MCF 10A (cell line): Measurements from ENCODE around the gene TIMP3. TPM values are rescaled to one million over a fixed set of nuclear protein-coding genes. Genes with fewer than 3 reads are reported as not detected.
"Not testable (repeated sequence)": the region's sequence is repeated elsewhere in the genome, so short reads cannot be mapped to it uniquely, and the experiment has no call there.

Source experiments
- BruUV-seq: library from RNA; stranded (reverse); fragments of 400-500 nt; replicated peaks from 2 replicates; lab custom pipeline; 2021; lab: Mats Ljungman, UMichigan
- CTCF ChIA-PET: fragments of 300-600 bp; sonication (Branson Sonifier 250); formaldehyde crosslinking; extraction: SDS; loops from one replicate; lab custom pipeline; 2021; ENCODE audit warnings: antibody characterized with exemption, inconsistent platforms; lab: Yijun Ruan, JAX
- POLR2A ChIA-PET: fragments of 300-600, 350-650 bp; sonication (Branson Sonifier 250); formaldehyde crosslinking; extraction: SDS; loops from one replicate; lab custom pipeline; 2020; ENCODE audit warnings: antibody characterized with exemption, inconsistent platforms; lab: Yijun Ruan, JAX
- DNase-seq: peaks from one replicate; pipeline ENCODE4 v3.0.0-alpha.2; 2018; ENCODE audit not compliant: unreplicated experiment
- H3K27ac Mint-ChIP-seq: one replicate; pipeline ENCODE4 v1.8.0; 2022; ENCODE audit warnings: mild to moderate bottlenecking, low read depth, mixed read lengths; ENCODE audit not compliant: unreplicated experiment
- H3K27me3 Mint-ChIP-seq: one replicate; pipeline ENCODE4 v1.8.0; 2022; ENCODE audit warnings: mixed read lengths; ENCODE audit not compliant: insufficient read depth, unreplicated experiment
- H3K36me3 Mint-ChIP-seq: one replicate; pipeline ENCODE4 v1.8.0; 2022; ENCODE audit warnings: mild to moderate bottlenecking, moderate library complexity, mixed read lengths; ENCODE audit not compliant: insufficient read depth, unreplicated experiment
- H3K4me1 Mint-ChIP-seq: one replicate; pipeline ENCODE4 v1.8.0; 2022; ENCODE audit warnings: mixed read lengths; ENCODE audit not compliant: insufficient read depth, unreplicated experiment
- H3K4me3 Mint-ChIP-seq: one replicate; pipeline ENCODE4 v1.8.0; 2022; ENCODE audit warnings: mild to moderate bottlenecking, moderate library complexity, mixed read lengths; ENCODE audit not compliant: unreplicated experiment
- H3K9me3 Mint-ChIP-seq: one replicate; pipeline ENCODE4 v1.8.0; 2022; ENCODE audit warnings: mixed read lengths; ENCODE audit not compliant: unreplicated experiment
- intact Hi-C: fragments of 100-400 bp; cut with micrococcal nuclease; formaldehyde crosslinking; loops from 2 replicates; pipeline ENCODE4 v1.14.1; 2022
- total RNA-seq: library from RNA; stranded (reverse); gene quantifications from 2 replicates; pipeline ENCODE4 v1.2.3, GENCODE V29; 2022
- TF ChIP-seq, protein P1 (sequence below): fragments of 200-600 bp; IDR thresholded peaks from one replicate; pipeline ENCODE4 v1.8.0; 2022; ENCODE audit warnings: antibody characterized with exemption, mild to moderate bottlenecking; ENCODE audit not compliant: unreplicated experiment

The TIMP3 gene
- total RNA-seq, 1 experiment from 2014 or later: 50.6 TPM

DNA sequence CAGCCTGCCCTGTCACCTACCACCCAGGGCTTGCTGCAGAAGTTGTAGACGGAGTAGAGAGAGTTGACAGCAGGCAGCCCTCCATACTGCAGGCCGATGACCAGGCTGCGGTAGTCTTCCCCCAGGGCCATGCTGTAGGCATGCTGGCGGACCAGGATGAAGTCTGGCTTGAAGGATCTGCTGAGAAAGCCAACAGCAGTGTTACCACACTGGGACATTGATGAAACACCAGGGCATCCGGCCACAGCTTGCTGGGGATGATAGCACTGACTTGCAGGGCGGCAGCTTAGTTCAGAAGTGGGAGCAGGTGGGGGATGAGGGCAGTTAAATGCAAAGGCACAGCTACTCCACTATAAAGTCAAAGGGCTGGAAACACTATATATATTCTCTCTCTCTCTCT is 67.4 kb downstream of the TIMP3 start:
- ChIA-PET POLR2A (no interaction called here), CTCF (interaction anchor here (0.7 kb wide), 1 partner anchor 393 kb away, joined by 4 read pairs; no protein-coding TSS in a partner anchor)
- no peak overlapping the region for H3K27ac Mint-ChIP-seq
- intact Hi-C loops: no loop called here
- H3K9me3 Mint-ChIP-seq: no peaks in the 10 kb centered on the region
- no peaks in the 10 kb centered on the region for H3K4me1 Mint-ChIP-seq
- no peaks in the 10 kb centered on the region for H3K27me3 Mint-ChIP-seq
- DNase-seq: no peak
- no TSS peak for BruUV-seq
- peaks cover 13% of the 10 kb centered on the region for H3K36me3 Mint-ChIP-seq
- TF ChIP-seq, protein P1, sequence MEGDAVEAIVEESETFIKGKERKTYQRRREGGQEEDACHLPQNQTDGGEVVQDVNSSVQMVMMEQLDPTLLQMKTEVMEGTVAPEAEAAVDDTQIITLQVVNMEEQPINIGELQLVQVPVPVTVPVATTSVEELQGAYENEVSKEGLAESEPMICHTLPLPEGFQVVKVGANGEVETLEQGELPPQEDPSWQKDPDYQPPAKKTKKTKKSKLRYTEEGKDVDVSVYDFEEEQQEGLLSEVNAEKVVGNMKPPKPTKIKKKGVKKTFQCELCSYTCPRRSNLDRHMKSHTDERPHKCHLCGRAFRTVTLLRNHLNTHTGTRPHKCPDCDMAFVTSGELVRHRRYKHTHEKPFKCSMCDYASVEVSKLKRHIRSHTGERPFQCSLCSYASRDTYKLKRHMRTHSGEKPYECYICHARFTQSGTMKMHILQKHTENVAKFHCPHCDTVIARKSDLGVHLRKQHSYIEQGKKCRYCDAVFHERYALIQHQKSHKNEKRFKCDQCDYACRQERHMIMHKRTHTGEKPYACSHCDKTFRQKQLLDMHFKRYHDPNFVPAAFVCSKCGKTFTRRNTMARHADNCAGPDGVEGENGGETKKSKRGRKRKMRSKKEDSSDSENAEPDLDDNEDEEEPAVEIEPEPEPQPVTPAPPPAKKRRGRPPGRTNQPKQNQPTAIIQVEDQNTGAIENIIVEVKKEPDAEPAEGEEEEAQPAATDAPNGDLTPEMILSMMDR: no peak
- no peak overlapping the region for H3K4me3 Mint-ChIP-seq

DNA sequence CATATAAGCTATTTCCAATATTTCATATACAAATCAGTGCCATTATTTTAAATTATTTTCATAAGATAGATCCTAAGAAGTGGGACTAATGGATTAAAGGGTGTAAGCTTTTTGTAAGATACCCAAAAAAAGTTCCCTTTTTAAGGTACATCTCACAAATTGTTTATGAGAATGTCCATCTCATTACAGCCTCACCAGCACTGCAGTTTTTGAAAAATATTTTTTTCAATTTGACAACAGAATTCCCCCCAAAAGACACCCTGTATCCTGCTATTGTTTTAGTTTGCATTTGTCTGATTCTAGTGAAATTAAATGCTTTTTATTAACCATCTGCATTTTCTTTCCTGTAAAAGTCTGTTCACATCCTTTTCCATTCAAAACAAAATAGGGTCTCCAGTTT is 69.0 kb downstream of the TIMP3 start:
- H3K4me1 Mint-ChIP-seq: no peaks in the 10 kb centered on the region
- CTCF ChIA-PET: no interaction called here
- H3K4me3 Mint-ChIP-seq: no peak overlapping the region
- H3K27me3 Mint-ChIP-seq: no peaks in the 10 kb centered on the region
- H3K36me3 Mint-ChIP-seq: peaks cover 5% of the 10 kb centered on the region
- no peak for DNase-seq
- H3K27ac Mint-ChIP-seq: no peak overlapping the region
- TF ChIP-seq, protein P1: no peak
- intact Hi-C loops: no loop called here
- no peaks in the 10 kb centered on the region for H3K9me3 Mint-ChIP-seq
- BruUV-seq: no TSS peak
- POLR2A ChIA-PET: no interaction called here

DNA sequence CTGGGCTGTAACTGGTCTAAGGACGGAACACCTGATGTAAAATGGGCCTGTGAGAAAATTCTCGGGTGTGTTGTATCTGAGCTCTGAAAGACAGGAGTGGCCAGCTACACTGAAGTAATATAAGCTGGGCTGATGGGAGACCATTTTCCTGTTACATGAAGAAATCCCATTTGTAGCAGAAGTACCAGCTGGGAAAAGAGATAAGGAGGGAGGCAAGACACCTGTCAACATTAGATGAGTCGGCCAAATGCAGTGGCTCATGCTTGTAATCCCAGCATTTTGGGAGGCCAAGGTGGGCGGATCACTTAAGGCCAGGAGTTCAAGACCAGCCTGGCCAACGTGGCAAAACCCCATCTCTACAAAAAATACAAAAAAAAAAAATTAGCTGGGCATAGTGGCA is 72.1 kb downstream of the TIMP3 start:
- H3K9me3 Mint-ChIP-seq, H3K36me3 Mint-ChIP-seq, DNase-seq, H3K27ac Mint-ChIP-seq, H3K4me3 Mint-ChIP-seq, BruUV-seq, POLR2A ChIA-PET, H3K4me1 Mint-ChIP-seq, intact Hi-C loops, H3K27me3 Mint-ChIP-seq: not testable (repeated sequence)
- CTCF ChIA-PET: interaction anchor here (0.7 kb wide), 2 partner anchors 14 to 111 kb away, joined by 3 to 4 read pairs; no protein-coding TSS in a partner anchor

DNA sequence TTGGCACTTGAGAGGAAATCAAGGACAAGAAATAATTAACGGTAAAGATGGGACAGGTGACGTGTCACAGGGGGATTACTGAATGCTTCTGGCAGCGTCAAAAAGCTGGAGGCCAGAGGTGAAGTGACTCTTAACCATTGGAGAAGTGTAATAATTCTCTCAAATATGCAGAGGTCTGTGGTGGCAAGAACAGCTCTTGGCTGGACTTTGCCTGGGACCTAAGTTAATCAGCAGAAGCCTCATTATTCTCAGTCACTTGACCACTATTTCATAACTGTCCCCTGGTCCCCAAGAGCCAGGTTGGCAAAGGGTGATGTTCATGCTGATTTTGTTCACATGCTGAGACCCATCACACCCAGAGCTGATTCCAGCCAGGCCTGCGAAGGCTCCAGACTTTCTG is 72.9 kb downstream of the TIMP3 start:
- H3K4me3 Mint-ChIP-seq: no peak overlapping the region
- no TSS peak for BruUV-seq
- H3K9me3 Mint-ChIP-seq: no peaks in the 10 kb centered on the region
- peaks cover 5% of the 10 kb centered on the region for H3K36me3 Mint-ChIP-seq
- no peak overlapping the region for H3K27ac Mint-ChIP-seq
- H3K27me3 Mint-ChIP-seq: no peaks in the 10 kb centered on the region
- H3K4me1 Mint-ChIP-seq: no peaks in the 10 kb centered on the region
- no peak for DNase-seq
- TF ChIP-seq, protein P1: no peak
- POLR2A ChIA-PET: no interaction called here
- intact Hi-C loops: no loop called here
- CTCF ChIA-PET: interaction anchor here (0.6 to 0.7 kb wide), 3 partner anchors 14 to 356 kb away, joined by 3 to 4 read pairs (median 3); no protein-coding TSS in a partner anchor

DNA sequence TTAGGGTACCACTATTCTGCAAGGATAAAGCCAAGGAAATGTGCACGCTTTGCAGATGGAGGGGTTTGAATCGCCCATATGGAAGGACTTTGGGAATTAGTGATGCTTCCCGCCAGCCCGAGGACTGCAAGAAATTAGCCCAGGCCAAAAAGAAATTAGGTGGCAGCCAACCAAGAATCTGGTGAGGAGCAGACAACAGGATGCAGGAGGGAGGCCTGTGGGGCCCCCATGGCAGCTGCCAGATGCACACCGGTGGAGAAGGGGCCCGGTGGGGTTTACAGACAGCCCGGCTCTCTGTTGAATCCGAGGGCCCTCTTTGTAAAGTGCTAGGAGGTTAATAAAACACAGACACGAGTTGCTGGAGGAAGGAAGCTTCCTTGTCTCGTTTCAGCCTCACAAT is 73.5 kb downstream of the TIMP3 start:
- ChIA-PET CTCF (no interaction called here), POLR2A (no interaction called here)
- BruUV-seq: no TSS peak
- Mint-ChIP-seq H3K27me3 (no peaks in the 10 kb centered on the region), H3K4me1 (no peaks in the 10 kb centered on the region), H3K9me3 (no peaks in the 10 kb centered on the region), H3K4me3 (no peak overlapping the region), H3K27ac (no peak overlapping the region), H3K36me3 (peaks cover 5% of the 10 kb centered on the region)
- TF ChIP-seq, protein P1: no peak
- intact Hi-C loops: no loop called here
- DNase-seq: no peak
